ENCODE results near the gene MARK1.

GRCh38 chr1:220563564-220563963 is 35.6 kb downstream of the MARK1 start:
- TF ChIP-seq POLR2AphosphoS5 (IDR thresholded peaks at IDR 0.05) (no peak), EP300 (IDR thresholded peaks at IDR 0.05) (no peak), POLR2A (IDR thresholded peaks at IDR 0.05) (no peak), CTCF (IDR thresholded peaks at IDR 0.05) (no peak)

Data from sigmoid colon (tissue), 4 donors.